H9 (cell line): Measurements from ENCODE around the gene TTC33. TPM values are rescaled to one million over a fixed set of nuclear protein-coding genes. Genes with fewer than 3 reads are reported as not detected.

ENCODE experiments used
- DNase-seq: peaks from one replicate; pipeline ENCODE4 v3.0.0-alpha.2; 2017
- H2AFZ ChIP-seq: one replicate; pipeline ENCODE4 v1.6.1; 2013; ENCODE audit warnings: mild to moderate bottlenecking, low read length, control low read depth, moderate library complexity
- H2AK5ac ChIP-seq: 2 replicates; pipeline ENCODE4 v1.6.1; 2013; ENCODE audit warnings: low read length, control low read depth, mixed read lengths; ENCODE audit not compliant: insufficient read length
- H2BK120ac ChIP-seq: one replicate; pipeline ENCODE4 v1.6.1; 2013; ENCODE audit warnings: low read depth, mild to moderate bottlenecking, low read length, control low read depth, inconsistent platforms; ENCODE audit not compliant: poor library complexity, severe bottlenecking
- H2BK12ac ChIP-seq: 2 replicates; pipeline ENCODE4 v1.6.1; 2013; ENCODE audit warnings: low read length, control low read depth, mixed read lengths, low read depth; ENCODE audit not compliant: insufficient read length
- H2BK15ac ChIP-seq: 2 replicates; pipeline ENCODE4 v1.6.1; 2013; ENCODE audit warnings: low read depth, low read length, control low read depth
- H2BK20ac ChIP-seq: one replicate; pipeline ENCODE4 v1.6.1; 2013; ENCODE audit warnings: low read depth, mild to moderate bottlenecking, low read length, control low read depth, inconsistent platforms; ENCODE audit not compliant: poor library complexity, severe bottlenecking
- H2BK5ac ChIP-seq: 2 replicates; pipeline ENCODE4 v1.6.1; 2013; ENCODE audit warnings: low read length, control low read depth, mixed read lengths; ENCODE audit not compliant: insufficient read length
- H3K14ac ChIP-seq: 2 replicates; pipeline ENCODE4 v1.6.1; 2013; ENCODE audit warnings: low read length, control low read depth; ENCODE audit not compliant: insufficient read depth
- H3K18ac ChIP-seq: 2 replicates; pipeline ENCODE4 v1.6.1; 2013; ENCODE audit warnings: low read depth, mild to moderate bottlenecking, mixed read lengths, low read length, control low read depth; ENCODE audit not compliant: insufficient read length
- H3K23ac ChIP-seq: 2 replicates; pipeline ENCODE4 v1.6.1; 2013; ENCODE audit warnings: low read length, control low read depth, mixed read lengths, low read depth; ENCODE audit not compliant: insufficient read length
- H3K23me2 ChIP-seq: 2 replicates; pipeline ENCODE4 v1.6.1; 2013; ENCODE audit warnings: low read depth, mild to moderate bottlenecking, mixed read lengths, low read length, control low read depth; ENCODE audit not compliant: insufficient read length, poor library complexity, severe bottlenecking
- H3K27ac ChIP-seq: 2 replicates; pipeline ENCODE4 v1.5.1; 2013; ENCODE audit warnings: low read length, control low read depth, mixed read lengths, low read depth; ENCODE audit not compliant: insufficient read length
- H3K27me3 ChIP-seq: 2 replicates; pipeline ENCODE4 v1.6.1; 2013; ENCODE audit warnings: low read length, control low read depth, inconsistent platforms; ENCODE audit not compliant: insufficient read depth
- H3K4ac ChIP-seq: 2 replicates; pipeline ENCODE4 v1.6.1; 2013; ENCODE audit warnings: low read depth, mild to moderate bottlenecking, control low read depth, inconsistent platforms, low read length, moderate library complexity
- H3K4me1 ChIP-seq: 2 replicates; pipeline ENCODE4 v1.6.1; 2013; ENCODE audit warnings: low read length, control low read depth, inconsistent platforms; ENCODE audit not compliant: insufficient read depth
- H3K4me2 ChIP-seq: 2 replicates; pipeline ENCODE4 v1.6.1; 2013; ENCODE audit warnings: low read length, control low read depth, mixed read lengths; ENCODE audit not compliant: insufficient read length, insufficient read depth
- H3K56ac ChIP-seq: 2 replicates; pipeline ENCODE4 v1.6.1; 2013; ENCODE audit warnings: low read depth, mild to moderate bottlenecking, mixed read lengths, low read length, control low read depth; ENCODE audit not compliant: insufficient read length
- H3K79me1 ChIP-seq: 2 replicates; pipeline ENCODE4 v1.6.1; 2013; ENCODE audit warnings: low read depth, mild to moderate bottlenecking, moderate library complexity, low read length, control low read depth, inconsistent platforms; ENCODE audit not compliant: insufficient read depth, poor library complexity, severe bottlenecking
- H3K79me2 ChIP-seq: 2 replicates; pipeline ENCODE4 v1.6.1; 2013; ENCODE audit warnings: low read length, control low read depth, inconsistent platforms; ENCODE audit not compliant: insufficient read depth
- H3K9ac ChIP-seq: 2 replicates; pipeline ENCODE4 v1.6.1; 2013; ENCODE audit warnings: low read length, control low read depth, mixed read lengths; ENCODE audit not compliant: insufficient read length; ENCODE audit errors: extremely low read depth
- H3K9me3 ChIP-seq: one replicate; pipeline ENCODE4 v1.6.1; 2013; ENCODE audit warnings: low read depth, low read length, inconsistent platforms; ENCODE audit not compliant: control insufficient read depth
- H3T11ph ChIP-seq: one replicate; pipeline ENCODE4 v1.6.1; 2013; ENCODE audit warnings: mild to moderate bottlenecking, low read length, control low read depth, inconsistent platforms
- H4K20me1 ChIP-seq: one replicate; pipeline ENCODE4 v1.6.1; 2013; ENCODE audit not compliant: control insufficient read depth, insufficient read length, insufficient read depth
- H4K5ac ChIP-seq: 2 replicates; pipeline ENCODE4 v1.6.1; 2013; ENCODE audit warnings: low read depth, mild to moderate bottlenecking, mixed read lengths, low read length, control low read depth; ENCODE audit not compliant: insufficient read length
- H4K8ac ChIP-seq: replicated peaks from 2 replicates; pipeline ENCODE4 v1.6.1; 2013; ENCODE audit warnings: low read length, control low read depth, mixed read lengths, low read depth; ENCODE audit not compliant: insufficient read length
- H4K91ac ChIP-seq: 2 replicates; pipeline ENCODE4 v1.6.1; 2013; ENCODE audit warnings: low read depth, mild to moderate bottlenecking, moderate library complexity, mixed read lengths, low read length, control low read depth; ENCODE audit not compliant: insufficient read length
- H3K27ac Mint-ChIP-seq, 3 experiments: 2 replicates in 2 of 3; 3 replicates in 1 of 3; pipeline ENCODE4 v1.8.0; 2020 to 2021; ENCODE audit warnings: mixed read lengths in 3 of 3, mild to moderate bottlenecking in 1 of 3, moderate library complexity in 1 of 3
- H3K27me3 Mint-ChIP-seq: 2 replicates; pipeline ENCODE4 v1.8.0; 2021; ENCODE audit warnings: low read depth, mild to moderate bottlenecking, moderate library complexity, mixed read lengths
- H3K36me3 Mint-ChIP-seq, 3 experiments: 2 replicates in 2 of 3; 3 replicates in 1 of 3; pipeline ENCODE4 v1.8.0; 2020 to 2021; ENCODE audit warnings: low read depth in 3 of 3, mixed read lengths in 3 of 3; ENCODE audit not compliant: insufficient read depth in 1 of 3
- H3K4me1 Mint-ChIP-seq, 2 experiments: 2 replicates each; pipeline ENCODE4 v1.8.0; 2020; ENCODE audit warnings: mixed read lengths in 2 of 2
- H3K4me3 Mint-ChIP-seq, 2 experiments: 2 replicates in 1 of 2; 3 replicates in 1 of 2; pipeline ENCODE4 v1.8.0; 2020 to 2021; ENCODE audit warnings: mild to moderate bottlenecking in 2 of 2, mixed read lengths in 2 of 2, moderate library complexity in 1 of 2
- H3K9me3 Mint-ChIP-seq, 2 experiments: 2 replicates in 1 of 2; 3 replicates in 1 of 2; pipeline ENCODE4 v1.8.0; 2020; ENCODE audit warnings: mild to moderate bottlenecking in 2 of 2, mixed read lengths in 2 of 2, moderate library complexity in 1 of 2
- WGBS: extraction: QIAGEN DNeasy Blood & Tissue Kit; methylation state at CpG from one replicate; pipeline ENCODE4 v1.1.7; 2013; ENCODE audit warnings: missing lambda C conversion rate, low lambda C conversion rate, mixed read lengths; ENCODE audit not compliant: insufficient read length; ENCODE audit errors: extremely low coverage; 5-methylcytosine and 5-hydroxymethylcytosine counted together
- total RNA-seq: library from RNA; stranded (reverse); gene quantifications from 2 replicates; pipeline ENCODE4 v1.2.1, GENCODE V29; 2021
- TF ChIP-seq, protein P1 (sequence below): fragments of 200-600 bp; sonication (generic); conservative IDR thresholded peaks from 3 replicates; pipeline ENCODE4 v1.8.0; 2021; ENCODE audit warnings: antibody characterized with exemption, mild to moderate bottlenecking

TTC33 gene
- total RNA-seq, 1 experiment from 2014 or later: 7.3 TPM

DNA sequence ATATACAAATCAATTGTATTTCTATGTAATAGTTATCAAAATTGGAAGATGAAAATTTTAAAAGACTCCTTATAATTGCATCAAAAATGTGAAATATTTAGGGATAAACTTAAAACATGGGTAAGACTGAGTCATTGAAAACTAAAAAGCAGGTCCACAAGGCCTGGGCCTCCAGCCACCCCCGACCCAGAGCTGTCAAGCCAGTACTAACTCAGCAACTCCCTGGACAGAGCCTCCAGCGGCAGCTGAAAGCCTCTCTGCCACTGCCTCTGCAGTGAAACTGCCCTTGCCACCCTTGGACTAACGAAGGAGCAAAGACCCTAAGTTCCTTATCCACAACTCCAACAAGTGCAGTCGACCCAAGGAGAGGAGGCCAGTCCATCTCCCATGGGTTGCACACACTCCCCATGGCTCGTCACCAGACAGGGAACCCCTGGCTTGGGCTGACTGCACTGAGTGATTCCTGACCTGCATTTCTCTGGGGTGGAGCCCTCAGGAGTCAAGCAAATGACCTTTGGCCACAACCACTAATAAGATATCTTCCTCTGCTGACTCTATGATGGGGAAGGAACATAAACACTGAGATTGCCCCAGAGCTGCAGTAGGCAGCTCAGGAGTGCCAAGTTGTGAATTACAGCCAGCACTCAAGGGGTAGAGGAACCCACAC lies 55.5 kb downstream of the TTC33 start:
- H2BK120ac ChIP-seq: no peak overlapping the region
- no peaks in the 10 kb centered on the region for H3K4me1 ChIP-seq
- H3K23ac ChIP-seq: no peak overlapping the region
- Mint-ChIP-seq H3K4me3 (no peak overlapping the region), H3K36me3 (peaks cover 6 to 9% (median 7%) of the 10 kb centered on the region in 3 experiments; a peak in 5 of 7 replicates), H3K9me3 (peaks cover 17% of the 10 kb centered on the region in 2 experiments), H3K4me1 (no peaks in the 10 kb centered on the region), H3K27me3 (no peaks in the 10 kb centered on the region), H3K27ac (no peak overlapping the region)
- no peak overlapping the region for H3K9ac ChIP-seq
- TF ChIP-seq, protein P1, sequence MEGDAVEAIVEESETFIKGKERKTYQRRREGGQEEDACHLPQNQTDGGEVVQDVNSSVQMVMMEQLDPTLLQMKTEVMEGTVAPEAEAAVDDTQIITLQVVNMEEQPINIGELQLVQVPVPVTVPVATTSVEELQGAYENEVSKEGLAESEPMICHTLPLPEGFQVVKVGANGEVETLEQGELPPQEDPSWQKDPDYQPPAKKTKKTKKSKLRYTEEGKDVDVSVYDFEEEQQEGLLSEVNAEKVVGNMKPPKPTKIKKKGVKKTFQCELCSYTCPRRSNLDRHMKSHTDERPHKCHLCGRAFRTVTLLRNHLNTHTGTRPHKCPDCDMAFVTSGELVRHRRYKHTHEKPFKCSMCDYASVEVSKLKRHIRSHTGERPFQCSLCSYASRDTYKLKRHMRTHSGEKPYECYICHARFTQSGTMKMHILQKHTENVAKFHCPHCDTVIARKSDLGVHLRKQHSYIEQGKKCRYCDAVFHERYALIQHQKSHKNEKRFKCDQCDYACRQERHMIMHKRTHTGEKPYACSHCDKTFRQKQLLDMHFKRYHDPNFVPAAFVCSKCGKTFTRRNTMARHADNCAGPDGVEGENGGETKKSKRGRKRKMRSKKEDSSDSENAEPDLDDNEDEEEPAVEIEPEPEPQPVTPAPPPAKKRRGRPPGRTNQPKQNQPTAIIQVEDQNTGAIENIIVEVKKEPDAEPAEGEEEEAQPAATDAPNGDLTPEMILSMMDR: no peak
- no peaks in the 10 kb centered on the region for H4K20me1 ChIP-seq
- no peak overlapping the region for H2AFZ ChIP-seq
- H2BK15ac ChIP-seq: no peak overlapping the region
- no peaks in the 10 kb centered on the region for H3K27me3 ChIP-seq
- no peak overlapping the region for H3K18ac ChIP-seq
- no peaks in the 10 kb centered on the region for H3K79me2 ChIP-seq
- no peak overlapping the region for H2AK5ac ChIP-seq
- no peak overlapping the region; the same call in 1 of the 2 replicates for H3K14ac ChIP-seq
- no peak overlapping the region for H3T11ph ChIP-seq
- no peak overlapping the region for H3K4ac ChIP-seq
- H3K9me3 ChIP-seq: no peaks in the 10 kb centered on the region
- no peak overlapping the region for H2BK5ac ChIP-seq
- no peak overlapping the region for H4K8ac ChIP-seq
- H2BK20ac ChIP-seq: no peak overlapping the region
- no peak overlapping the region for H4K91ac ChIP-seq
- H2BK12ac ChIP-seq: no peak overlapping the region
- no peak overlapping the region for H3K56ac ChIP-seq
- no peak for DNase-seq
- no peaks in the 10 kb centered on the region for H3K79me1 ChIP-seq
- no peak overlapping the region for H4K5ac ChIP-seq
- no peak overlapping the region for H3K4me2 ChIP-seq
- no peaks in the 10 kb centered on the region for H3K23me2 ChIP-seq
- H3K27ac ChIP-seq: no peak overlapping the region
- WGBS: no CpG with 5 or more reads among the region's 5 CpGs
